Fibroblast of gingiva (primary cell): ENCODE measurements around the gene GAL3ST3.
"Not testable (repeated sequence)": the region's sequence is repeated elsewhere in the genome, so short reads cannot be mapped to it uniquely, and the experiment has no call there.

ENCODE experiments used
- DNase-seq: peaks from one replicate; pipeline ENCODE4 v3.0.0-alpha.2; 2011; ENCODE audit warnings: low read depth

GAL3ST3 gene

DNA sequence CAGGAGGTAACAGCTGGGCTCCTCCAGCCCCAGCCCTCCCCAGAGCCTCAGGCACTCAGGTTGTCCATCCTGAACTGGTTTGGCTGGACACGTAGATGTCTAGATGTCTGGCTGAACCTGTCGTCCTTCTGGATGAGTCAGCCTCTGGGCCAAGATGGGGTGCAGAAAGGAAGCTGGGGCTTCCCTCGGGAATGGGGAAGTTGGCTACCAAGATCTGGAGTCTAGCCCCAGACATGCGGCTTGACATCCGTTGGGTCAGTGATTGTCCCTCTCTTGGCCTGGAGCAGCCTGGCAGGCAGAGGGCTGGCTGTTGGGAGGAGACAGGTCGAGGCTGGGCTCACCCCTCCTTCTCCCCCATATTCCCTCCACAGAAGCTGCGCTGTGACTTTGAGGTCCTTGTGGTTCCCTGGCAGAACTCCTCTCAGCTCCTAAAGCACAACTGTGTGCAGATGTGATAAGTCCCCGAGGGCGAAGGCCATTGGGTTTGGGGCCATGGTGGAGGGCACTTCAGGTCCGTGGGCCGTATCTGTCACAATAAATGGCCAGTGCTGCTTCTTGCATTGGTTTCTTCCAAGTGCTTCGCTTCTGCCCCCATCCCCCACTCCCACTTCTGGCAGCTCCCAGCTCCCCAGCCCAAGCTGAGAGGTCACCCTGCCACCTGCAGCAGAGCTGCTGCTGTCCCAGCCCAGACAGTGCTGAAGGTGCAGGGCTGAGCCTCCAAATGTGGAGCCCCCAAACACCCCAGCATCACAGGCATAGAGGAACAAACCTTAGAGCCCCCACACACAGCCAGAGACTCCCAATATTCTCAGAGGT is 35.8 kb downstream of the GAL3ST3 start:
- DNase-seq, result no peak

DNA sequence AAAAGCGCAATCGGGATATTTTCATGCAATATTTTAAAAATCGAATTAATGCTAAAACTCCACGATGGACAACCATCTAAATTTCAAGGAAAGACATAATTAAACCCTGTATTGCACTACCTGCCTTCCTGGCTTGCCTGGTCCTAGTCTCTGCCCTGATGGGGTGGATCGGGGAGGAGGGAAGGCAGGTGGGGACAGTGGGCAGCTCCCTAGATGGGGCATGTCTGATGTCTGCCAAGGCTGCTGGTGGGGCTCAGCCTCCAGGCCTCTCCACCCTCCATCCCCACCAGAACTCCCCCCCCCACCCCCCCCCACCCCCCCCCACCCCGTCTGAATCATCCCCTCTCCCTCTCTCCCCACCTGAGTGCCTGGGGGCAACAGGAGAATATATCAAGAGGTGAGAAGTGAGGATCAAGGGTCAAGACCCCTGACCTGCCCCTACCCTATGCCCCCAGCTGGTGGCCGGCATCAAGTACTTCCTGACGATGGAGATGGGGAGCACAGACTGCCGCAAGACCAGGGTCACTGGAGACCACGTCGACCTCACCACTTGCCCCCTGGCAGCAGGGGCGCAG is 36.5 kb downstream of the GAL3ST3 start:
- no peak for DNase-seq

DNA sequence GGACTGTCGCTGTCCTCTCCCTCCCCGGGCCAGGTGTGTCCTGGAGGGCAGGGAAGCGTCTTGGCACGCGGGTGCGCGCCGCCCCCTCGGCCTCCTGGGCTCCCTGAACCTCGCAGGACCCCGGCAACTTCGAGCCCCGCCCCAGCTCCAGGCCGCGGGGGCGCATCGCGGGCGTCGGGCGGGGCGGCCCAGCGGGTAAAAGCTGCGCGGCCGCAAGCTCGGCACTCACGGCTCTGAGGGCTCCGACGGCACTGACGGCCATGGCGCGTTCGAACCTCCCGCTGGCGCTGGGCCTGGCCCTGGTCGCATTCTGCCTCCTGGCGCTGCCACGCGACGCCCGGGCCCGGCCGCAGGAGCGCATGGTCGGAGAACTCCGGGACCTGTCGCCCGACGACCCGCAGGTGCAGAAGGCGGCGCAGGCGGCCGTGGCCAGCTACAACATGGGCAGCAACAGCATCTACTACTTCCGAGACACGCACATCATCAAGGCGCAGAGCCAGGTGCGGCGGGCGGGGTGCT is 37.1 kb downstream of the GAL3ST3 start, which contains the start of gene CST6:
Gene CST6 (plus strand): TSS at position 224 of the 519 bp plus-strand sequence. CDS start 37 bp downstream, at position 261.
- DNase-seq, result no peak

DNA sequence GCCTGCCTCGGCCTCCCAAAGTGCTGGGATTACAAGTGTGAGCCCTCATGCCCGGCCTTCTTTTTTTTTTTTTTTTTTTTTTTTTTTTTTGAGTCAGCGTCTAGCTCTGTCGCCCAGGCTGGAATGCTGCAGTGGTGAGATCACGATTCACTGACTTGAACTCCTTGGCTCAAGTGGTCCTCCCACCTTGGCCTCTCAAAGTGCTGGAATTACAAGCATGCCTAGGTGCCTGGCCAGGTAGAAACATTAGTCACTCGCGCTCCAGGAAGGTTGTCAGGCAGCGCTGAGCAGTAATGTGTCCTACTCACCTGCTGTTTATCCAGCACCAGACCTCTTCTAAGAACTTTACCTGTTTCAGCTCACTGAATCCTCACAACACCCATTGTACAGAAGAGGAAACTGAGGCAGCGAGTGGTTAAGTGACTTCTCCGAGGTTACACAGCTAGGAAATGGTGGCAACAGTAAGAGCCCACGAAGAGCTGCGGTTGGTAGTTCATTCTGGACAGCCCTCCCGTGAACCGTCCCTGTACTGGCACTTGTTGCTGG is 37.6 kb downstream of the GAL3ST3 start:
- DNase-seq, result no peak

DNA sequence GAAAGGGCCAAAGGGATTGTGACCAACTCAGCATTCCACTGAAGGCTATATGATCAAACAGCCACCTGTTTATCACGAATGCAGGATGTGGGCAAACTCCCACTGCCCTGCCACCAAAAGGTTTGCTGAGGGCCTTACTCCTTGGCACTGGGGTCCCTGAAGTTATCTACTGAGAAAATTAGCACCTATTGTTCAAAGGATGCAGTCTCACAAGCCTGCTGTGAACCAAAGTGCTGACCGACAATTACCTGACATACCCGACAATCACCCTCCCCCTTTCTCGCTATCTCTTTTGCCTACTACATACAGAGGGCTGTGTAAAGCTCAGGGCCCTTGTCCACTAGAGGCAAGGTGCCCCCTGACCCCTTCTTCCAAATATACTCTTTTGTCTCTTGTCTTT is 38.9 kb downstream of the GAL3ST3 start:
- DNase-seq, result not testable (repeated sequence)

DNA sequence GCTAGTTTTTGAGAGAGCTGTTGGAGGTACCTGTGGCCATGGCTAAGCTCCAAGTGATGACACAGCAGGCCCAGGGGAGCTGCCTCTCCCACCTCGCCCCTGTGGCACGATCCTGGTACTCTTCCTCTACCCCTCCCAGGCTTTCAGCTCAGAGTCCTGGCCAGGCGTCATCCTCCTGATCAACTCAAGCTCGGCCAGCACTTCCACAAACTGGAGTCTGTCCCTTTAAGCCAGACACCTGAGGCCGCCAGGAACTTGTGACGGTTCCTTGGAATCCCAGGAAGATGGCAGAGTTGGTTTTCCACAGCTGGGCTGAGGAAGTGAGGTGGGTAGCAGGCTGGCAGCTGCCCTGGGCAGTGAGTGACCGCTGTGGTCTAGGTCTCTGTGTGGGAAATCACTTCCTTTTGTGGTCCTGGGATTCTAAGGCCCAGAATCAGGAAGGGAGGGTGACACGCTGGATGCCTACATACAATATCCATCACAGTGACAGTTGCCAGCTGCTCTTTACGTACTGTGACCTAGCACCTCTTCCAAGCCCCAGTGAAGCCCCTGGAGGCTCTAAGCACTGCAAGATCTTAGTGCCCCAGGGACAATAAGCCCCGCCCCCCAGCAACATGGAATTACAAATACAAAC is 40.4 kb downstream of the GAL3ST3 start:
- DNase-seq, result no peak

DNA sequence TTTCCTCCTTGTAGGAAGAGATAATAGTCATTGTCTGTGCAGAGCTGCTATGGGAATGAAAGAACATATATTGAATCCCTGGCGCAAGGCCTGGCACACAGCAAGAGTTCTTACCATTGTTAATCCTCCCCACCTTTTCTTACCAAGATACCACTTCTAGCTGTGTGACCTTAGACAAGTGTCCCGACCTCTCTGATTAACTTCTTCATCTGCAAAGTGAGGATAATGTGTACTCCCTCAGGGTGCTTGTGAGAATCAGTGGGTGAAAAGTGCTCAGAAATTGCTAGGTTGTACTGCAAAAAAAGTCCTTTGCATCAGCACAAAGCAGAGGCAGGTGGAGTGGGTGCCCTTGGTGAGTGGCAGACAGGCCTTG is 40.9 kb downstream of the GAL3ST3 start:
- DNase-seq, result no peak

DNA sequence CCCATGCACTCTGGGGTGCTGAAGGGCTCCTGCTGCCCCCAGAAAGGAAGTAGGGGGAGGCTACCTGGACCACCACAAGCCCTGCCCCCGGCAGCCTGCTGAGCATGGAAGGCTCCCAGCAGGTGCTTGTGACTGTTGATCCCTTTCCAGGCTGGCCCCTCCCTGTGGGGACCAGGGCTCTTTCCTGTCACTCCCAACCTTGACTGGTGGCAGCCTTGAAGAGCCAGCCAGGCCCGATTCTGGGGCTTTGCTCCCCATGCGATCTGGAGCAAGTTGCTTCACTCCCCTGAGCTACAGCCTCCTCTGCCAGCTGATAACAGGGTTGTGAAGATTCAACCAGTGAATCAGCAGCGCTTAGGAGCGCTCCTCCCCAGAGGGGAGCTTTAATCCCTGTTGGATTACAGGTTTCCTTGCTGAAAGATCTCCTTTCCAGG is 41.7 kb downstream of the GAL3ST3 start:
- DNase-seq, result no peak

DNA sequence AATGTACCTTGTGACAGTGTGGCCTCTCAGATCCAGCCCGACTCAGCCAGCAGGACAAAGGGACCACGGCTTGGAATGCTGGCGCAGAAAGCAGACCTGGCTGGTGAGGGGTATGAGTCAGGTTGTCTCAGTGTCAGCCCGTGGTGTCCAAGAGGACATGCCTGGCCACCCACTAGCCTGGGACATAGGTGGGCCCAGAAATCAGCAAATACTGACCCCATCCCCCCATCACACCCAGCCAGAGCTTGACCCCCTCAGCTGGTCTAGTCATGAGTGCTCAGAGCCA is 42.1 kb downstream of the GAL3ST3 start:
- no peak for DNase-seq

DNA sequence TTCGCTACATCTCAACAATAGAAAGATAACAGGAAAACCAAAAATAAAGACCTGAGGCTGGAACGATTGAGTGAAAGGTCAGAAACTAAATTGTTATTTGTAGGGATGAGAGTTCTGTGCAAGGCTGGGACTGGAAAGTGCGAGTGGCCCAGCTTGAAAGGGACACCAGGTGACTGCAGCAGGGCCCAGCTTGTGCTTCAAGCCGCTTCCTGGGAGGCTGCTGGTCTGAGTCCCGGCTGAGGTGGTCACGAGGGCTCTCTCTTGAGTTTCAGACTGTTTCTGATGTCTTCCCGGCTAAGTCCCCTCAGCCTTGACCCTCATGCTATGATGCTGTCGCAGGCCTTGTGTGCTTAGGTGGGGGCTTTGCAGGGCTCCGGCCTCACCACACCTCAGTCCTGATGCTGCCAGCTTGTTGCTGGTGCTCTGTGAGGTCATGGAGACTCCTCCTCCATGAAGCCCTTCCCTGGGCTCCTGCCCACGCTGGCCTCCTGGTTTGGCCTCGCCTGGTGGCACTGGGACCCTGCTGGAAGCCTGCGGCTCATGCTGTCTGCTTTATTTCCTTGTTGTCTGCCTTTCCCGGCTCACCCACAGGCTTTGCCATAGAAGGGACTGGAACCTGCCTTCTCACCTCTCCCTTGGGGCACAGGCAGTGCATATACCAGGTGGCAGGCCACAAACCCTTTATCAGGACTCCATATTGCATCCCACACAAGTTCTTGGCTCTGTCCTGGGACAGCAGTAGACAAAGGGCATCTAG is 42.6 kb downstream of the GAL3ST3 start:
- DNase-seq, result no peak

DNA sequence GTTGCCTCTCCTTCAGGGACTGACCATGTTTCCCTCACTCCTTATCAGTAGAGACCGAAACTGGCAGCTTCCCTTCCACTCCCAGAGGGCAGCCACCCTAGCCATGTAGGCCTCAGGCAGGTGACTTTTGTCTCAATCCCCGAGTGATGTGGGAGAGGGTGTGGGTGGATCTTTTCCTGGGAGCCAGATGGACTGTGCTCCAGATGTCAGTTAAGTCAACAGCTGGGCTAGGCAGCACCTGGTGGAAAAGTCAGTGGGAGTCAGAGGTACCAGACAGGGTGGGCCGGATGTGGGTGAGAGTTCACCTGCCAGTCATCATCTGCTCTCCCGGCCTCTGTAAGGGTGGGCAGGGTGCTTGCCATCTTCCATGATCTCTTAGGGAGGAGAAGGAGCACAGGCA is 44.8 kb downstream of the GAL3ST3 start:
- DNase-seq, result no peak

DNA sequence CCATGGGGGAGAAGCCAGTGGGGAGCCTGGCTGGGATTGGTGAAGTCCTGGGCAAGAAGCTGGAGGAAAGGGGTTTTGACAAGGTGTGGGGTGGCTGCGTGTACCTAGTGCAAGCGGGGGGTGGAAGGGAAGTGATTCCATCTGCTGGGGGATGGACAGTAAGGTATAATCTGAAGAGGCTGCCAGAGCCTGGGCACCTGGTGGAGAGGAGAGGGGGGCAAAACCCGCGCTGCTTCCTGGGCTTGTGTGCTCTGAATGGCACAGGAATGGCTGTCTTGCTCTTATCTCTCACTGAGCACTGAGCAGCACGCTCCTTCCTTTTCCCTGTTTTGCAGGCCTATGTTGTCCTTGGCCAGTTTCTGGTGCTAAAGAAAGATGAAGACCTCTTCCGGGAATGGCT is 45.7 kb downstream of the GAL3ST3 start:
- no peak for DNase-seq

DNA sequence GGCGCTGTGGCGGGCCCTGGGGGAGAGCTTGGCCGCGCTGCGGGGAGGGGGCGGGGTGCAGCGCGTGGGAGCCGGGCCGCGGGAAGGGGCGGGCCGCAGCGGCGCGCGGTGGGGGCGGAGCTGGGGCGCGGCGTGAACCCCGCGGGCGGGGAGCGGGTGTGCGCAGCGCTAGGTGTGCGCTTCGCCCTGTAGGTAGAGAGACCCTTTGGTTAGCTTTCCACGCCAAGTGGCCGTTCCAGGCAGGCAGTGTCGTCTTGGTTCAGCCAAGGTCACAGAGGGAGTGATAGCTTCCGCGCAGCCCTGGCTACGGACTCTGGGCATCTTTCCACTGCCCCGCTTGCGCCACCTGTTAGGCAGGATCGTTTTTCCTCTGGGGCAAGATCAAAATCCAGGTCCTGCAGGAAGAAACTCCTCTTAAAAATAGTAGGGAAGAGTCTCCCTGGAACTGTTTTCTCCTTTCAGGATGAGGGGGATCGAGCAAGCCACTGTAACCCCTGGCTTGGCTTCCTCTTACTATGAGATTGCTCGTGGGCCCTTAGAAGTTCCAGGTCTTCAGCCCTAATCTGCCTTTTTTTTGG is 46.2 kb downstream of the GAL3ST3 start:
- DNase-seq, result peak; percentile 65

DNA sequence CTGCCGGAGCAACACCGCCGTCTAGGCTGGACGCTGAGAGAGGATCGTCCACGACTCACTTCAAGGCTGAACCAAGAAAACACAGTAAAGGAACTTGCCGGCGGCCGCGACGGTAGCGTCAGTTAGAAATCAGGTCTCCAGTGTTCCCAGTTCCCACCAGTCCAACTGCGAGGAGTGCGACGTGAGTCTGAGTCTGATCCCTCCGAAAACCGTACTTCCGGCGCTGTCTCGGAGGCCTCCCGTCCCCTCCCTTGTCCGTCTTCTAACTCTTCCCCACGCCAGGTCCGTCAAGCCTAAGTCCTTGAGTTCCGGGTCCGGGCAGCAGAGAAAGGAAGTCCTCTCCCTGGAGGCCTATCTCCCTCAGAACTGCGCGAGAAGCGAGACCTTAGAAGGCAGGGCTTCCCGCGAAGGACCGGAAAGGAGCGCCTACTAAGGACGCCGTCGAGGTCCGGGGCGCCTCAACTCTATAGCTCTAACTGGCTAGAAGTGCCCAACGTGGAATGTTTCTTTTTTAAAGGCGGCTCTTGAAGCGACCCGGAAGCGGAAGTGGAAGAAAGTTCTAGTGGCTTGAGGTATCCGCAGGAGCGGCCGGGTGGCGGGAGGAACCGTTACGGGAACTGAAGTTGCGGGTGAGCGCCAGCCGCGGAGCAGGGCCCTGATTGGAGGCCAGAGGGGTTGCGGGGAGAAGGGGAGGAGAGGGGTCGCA is 46.9 kb downstream of the GAL3ST3 start, which contains the start of the genes BANF1 and EIF1AD:
Gene BANF1 (plus strand): TSS at position 562 of the 706 bp plus-strand sequence. CDS start 748 bp downstream, outside the sequence.
Gene EIF1AD (minus strand): TSS at position 216 of the 706 bp plus-strand sequence. CDS start 1,768 bp downstream, outside the sequence.
- peak; percentile 98 for DNase-seq

DNA sequence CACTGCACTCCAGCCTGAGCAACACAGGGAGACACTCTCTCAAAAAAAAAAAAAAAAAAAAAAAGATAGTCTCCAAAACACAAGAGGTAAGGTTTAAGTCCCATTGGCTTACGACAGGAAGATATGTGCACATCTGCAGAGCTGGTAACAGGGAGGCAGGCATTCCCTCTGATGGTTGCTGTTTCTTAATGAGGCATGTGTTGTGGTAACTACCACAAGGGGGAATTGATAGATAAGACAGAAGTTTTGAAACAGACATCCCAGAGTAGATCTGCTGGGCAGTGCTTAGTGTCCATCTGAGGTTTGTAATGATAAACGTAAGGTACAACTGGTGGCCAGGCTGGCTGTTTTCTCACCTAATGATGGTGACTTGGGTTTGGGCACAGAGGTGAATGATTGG is 51.7 kb downstream of the GAL3ST3 start:
- DNase-seq, result no peak

DNA sequence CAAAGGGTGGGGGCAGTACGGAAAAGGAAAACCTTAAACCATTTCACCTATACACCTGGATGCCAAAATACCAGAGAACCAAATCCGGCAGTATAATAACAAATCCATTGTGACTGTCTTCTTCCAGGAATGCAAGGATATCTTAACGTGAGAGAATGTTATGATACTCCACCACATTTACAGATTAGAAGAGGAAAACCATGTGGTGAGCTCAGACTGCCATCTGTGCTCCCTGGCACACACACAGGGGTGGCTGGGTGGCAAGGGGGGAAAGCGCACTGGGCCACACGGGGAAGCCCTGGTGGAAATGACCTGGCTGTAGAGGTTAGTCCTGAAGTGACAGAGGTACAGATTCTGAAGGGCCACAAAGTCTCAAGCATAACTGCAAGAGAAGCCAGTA is 56.9 kb downstream of the GAL3ST3 start:
- no peak for DNase-seq
